Jurkat, Clone E6-1 (cell line): ENCODE data around the gene DDIT3.
"Not testable (repeated sequence)": the region's sequence is repeated elsewhere in the genome, so short reads cannot be mapped to it uniquely, and the experiment has no call there.

Experiments used
- DNase-seq: peaks from one replicate; pipeline ENCODE4 v3.0.0-alpha.2; 2011; ENCODE audit warnings: low read depth, low spot score
- H3K4me3 ChIP-seq: 2 replicates; pipeline ENCODE4 v1.5.1; 2011; ENCODE audit warnings: mild to moderate bottlenecking, low read length, control low read depth, moderate library complexity

DDIT3 gene

DNA sequence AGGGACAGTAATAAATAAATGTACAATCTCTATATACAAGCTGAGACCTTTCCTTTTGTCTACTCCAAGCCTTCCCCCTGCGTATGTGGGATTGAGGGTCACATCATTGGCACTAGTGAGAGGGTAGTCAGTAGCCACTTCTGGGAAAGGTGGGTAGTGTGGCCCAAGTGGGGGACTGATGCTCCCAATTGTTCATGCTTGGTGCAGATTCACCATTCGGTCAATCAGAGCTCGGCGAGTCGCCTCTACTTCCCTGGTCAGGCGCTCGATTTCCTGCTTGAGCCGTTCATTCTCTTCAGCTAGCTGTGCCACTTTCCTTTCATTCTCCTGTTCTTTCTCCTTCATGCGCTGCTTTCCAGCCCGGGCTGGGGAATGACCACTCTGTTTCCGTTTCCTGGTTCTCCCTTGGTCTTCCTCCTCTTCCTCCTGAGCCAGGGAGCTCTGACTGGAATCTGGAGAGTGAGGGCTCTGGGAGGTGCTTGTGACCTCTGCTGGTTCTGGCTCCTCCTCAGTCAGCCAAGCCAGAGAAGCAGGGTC lies 3.6 kb downstream of the DDIT3 start:
- no peak for DNase-seq
- H3K4me3 ChIP-seq = no peak overlapping the region

DNA sequence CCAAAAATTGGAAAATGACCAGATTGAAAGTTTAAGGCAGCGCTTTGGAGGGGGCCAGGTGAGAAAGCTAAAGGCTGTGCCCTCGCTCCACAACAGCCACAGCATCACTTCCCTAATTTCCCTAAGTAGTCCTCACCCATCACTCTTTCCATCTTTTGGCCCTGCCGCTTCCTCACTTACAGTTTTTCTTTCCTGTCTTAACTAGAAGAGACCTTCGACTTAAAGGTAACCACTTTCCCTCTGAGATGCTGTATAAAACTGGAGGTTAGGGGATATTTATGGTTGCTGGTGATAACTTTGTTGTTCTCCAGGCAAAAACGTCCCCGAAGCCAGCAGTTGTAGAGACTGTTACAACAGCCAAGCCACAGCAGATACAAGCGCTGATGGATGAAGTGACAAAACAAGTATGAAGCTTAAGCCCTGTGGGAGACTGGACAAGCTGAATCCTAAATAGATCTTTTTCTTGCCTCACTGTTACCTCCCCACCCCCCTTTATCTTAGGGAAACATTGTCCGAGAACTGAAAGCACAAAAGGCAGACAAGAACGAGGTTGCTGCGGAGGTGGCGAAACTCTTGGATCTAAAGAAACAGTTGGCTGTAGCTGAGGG lies 4.3 kb downstream of the DDIT3 start:
- DNase-seq = no peak

DNA sequence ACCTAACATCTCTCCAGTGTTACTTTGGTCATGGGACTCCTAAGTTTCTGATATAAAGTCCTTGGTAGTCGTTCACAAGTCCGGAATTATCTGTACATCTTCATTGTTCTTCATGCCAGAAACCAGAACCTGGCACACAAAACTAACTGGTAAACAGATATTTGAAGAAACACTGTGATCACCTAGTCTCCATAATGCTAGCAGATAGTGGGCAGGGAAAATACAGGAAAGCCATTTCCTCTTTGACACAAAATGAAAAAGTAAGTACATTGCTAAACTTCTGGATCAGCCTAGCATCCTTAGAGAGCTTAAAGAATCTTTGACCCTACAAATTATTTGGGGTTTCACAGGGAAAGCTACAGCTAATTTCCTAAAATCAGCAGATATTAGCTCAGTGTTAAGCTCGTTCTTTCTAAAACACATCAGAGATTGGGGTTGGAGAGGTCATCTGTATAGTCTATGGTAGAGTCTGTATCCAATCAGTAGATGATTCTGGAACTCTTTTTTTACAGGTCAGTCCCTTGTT lies 4.8 kb downstream of the DDIT3 start:
- no peak for DNase-seq
- H3K4me3 ChIP-seq = no peak overlapping the region

More for the DNA sequence above, 4.3 kb downstream of the DDIT3 start:
- no peak overlapping the region for H3K4me3 ChIP-seq

DNA sequence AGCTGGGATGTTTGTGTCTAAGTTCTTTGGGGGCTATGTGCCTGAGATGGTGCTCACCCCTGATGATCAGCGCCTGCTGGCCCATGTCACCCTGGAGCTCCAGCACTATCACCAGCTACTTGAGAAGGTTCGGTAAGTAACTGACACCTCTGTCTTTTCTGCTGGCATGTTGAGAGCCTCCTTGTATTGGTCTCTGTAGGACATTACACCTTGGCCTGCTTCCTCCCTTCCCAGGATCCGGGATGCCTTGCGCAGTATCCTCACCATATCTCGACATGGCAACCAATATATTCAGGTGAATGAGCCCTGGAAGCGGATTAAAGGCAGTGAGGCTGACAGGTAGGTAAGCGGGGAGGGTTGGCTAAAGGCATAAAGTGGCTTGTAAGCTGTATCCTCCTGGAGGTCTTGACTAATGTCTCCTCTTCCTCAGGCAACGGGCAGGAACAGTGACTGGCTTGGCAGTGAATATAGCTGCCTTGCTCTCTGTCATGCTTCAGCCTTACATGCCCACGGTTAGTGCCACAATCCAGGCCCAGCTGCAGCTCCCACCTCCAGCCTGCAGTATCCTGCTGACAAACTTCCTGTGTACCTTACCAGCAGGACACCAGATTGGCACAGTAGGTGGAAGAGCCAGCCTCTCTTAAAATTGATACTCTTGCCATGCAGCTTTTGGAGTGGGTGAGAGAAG lies 5.5 kb downstream of the DDIT3 start:
- DNase-seq = no peak
- no peak overlapping the region for H3K4me3 ChIP-seq

DNA sequence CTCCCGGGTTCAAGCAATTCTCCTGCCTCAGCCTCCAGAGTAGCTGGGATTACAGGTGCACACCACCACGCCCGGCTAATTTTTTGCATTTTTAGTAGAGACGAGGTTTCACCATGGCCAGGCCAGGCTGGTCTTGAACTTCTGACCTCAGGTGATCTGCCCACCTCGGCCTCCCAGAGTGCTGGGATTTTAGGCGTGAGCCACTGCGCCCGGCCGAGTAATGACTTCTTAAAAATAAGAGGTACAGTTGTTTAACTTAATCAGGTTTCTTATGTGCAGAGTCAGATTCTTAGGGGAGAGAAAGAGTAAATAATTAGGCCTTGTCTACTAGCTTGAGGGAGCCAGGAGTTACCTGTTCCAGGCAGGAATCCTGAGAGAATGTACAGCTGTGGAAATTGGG lies 6.1 kb downstream of the DDIT3 start:
- not testable (repeated sequence) for H3K4me3 ChIP-seq, DNase-seq

DNA sequence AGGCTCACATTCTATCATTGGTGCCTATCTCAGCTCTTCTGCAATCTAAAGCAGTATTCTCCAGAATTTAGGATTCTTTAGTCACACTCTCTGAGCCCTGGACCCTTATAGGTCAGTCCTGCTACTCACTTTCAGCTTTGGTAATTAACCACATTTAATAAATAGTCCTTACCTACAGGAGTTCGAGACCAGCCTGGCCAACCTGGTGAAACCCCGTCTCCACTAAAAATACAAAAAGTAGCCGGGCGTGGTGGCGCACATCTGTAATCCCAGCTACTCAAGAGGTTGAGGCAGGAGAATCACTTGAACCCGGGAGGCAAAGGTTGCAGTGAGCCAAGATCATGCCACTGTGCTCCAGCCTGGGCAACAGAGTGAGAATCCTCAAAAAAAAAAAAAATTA lies 6.6 kb downstream of the DDIT3 start:
- H3K4me3 ChIP-seq, DNase-seq: not testable (repeated sequence)

DNA sequence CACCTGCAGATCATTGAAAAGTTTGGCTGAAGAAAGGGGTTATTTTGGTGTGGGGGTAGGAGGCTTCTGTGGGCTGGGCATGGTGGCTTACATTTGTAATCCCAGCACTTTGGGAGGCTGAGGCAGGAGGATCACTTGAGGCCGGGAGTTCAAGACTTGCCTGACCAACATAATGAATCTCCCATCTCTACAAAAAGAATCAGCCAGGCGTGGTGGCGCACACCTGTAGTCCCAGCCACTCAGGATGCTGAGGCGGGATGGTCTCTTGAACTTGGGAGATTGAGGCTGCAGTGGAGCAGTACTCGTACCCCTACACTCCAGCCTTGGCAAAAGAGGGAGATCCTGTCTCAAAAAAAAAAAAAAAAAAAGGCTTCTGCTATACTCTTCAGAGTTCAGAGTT lies 7.0 kb downstream of the DDIT3 start:
- DNase-seq = no peak
- H3K4me3 ChIP-seq = no peak overlapping the region

DNA sequence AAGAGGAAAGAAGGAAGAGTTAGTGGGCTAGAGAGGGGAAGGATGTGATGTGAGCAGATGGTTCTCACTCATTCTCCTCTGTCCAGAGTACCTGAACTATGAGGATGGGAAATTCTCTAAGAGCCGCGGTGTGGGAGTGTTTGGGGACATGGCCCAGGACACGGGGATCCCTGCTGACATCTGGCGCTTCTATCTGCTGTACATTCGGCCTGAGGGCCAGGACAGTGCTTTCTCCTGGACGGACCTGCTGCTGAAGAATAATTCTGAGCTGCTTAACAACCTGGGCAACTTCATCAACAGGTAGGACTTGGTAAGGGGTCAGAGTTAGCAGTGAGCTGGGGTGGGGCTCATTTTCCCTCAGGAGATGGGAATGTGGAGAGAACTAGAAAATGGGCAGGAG lies 7.6 kb downstream of the DDIT3 start:
- no peak for DNase-seq
- H3K4me3 ChIP-seq = no peak overlapping the region

DNA sequence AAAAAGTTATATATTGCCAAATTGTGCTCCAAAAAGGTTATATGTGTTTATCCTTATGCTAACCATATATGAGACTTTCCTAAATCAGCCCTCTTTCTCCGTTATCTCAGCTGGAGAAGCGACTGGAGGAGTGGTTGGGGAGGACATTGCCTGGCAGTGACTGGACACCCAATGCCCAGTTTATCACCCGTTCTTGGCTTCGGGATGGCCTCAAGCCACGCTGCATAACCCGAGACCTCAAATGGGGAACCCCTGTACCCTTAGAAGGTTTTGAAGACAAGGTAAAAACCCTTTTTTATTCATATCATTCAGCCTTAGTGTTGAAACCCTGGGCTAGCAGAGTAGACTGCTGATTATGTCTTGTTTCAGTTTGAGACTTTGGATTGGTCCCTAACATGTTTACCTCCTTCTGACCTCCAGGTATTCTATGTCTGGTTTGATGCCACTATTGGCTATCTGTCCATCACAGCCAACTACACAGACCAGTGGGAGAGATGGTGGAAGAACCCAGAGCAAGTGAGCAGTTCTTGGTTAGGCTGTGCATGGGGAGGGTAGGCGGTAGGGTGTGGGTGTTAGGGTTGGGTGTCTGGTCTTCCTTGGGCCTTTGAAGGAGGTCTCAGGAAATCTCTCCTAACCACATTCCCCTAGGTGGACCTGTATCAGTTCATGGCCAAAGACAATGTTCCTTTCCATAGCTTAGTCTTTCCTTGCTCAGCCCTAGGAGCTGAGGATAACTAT lies 8.6 kb downstream of the DDIT3 start:
- no peak overlapping the region for H3K4me3 ChIP-seq
- DNase-seq = no peak

DNA sequence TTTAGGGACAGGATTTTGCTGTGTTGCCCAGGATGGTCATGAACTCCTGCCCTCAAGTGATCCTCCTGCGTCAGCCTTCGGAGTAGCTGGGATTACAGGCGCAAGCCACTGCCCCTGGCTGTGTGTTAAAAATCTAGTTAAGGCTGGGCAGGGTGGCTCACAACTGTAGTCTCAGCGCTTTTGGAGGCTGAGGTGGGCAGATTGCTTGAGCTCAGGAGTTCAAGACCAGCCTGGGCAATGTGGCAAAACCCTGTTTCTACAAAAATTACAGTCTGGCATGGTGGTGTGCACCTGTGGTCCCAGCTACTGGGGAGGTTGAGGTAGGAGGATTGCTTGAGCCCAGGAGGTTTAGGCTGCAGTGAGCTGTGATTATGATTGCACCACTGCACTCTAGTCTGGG lies 9.2 kb downstream of the DDIT3 start:
- no peak for DNase-seq
- H3K4me3 ChIP-seq = no peak overlapping the region

DNA sequence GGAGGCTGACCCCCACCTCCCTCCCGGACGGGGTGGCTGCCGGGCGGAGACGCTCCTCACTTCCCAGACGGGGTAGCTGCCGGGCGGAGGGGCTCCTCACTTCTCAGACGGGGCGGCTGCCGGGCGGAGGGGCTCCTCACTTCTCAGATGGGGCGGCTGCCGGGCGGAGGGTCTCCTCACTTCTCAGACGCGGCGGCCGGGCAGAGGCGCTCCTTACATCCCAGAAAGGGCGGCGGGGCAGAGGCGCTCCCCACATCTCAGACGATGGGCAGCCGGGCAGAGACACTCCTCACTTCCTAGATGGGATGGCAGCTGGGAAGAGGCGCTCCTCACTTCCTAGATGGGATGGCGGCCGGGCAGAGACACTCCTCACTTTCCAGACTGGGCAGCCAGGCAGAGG lies 12.5 kb downstream of the DDIT3 start:
- H3K4me3 ChIP-seq, DNase-seq: not testable (repeated sequence)

DNA sequence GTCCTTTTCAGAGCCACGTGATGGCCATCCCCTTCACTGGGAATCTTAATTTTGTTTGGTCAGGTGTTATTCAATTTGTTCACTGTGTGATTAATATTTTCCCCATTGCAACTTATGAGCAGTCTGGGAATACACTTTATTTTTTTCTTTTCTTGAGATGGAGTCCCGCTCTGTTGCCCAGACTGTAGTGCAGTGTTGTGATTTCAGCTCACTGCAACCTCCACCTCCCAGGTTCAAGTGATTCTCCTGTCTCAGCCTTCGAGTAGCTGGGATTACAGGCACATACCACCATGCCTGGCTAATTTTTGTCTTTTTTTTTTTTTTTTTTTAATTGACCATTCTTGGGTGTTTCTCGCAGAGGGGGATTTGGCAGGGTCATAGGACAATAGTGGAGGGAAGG lies 13.8 kb downstream of the DDIT3 start:
- not testable (repeated sequence) for H3K4me3 ChIP-seq, DNase-seq

DNA sequence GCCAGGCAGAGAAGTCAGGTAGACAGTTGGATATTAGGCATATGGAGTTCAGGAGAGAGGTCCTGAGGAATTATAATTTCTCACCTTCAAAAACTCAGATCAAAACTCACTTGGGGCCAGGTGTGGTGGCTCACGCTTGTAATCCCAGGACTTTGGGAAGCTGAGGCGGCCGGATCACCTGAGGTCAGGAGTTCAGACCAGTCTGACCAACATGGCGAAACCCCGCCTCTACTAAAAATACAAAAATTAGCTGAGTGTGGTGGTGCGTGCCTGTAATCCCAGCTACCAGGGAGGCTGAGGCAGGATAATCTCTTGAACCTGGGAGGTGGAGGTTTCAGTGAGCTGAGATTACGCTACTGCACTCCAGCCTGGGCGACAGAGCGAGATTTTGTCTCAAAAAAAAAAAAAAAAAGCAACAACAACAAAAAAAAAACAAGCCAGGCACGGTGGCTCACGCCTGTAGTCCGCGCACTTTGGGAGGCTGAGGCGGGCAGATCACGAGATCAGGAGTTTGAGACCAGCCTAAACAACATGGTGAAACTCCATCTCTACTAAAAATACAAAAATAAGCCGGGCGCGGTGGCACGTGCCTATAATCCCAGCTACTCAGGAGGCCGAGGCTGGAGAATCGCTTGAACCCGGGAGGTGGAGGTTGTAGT lies 17.9 kb downstream of the DDIT3 start:
- DNase-seq, H3K4me3 ChIP-seq: not testable (repeated sequence)

DNA sequence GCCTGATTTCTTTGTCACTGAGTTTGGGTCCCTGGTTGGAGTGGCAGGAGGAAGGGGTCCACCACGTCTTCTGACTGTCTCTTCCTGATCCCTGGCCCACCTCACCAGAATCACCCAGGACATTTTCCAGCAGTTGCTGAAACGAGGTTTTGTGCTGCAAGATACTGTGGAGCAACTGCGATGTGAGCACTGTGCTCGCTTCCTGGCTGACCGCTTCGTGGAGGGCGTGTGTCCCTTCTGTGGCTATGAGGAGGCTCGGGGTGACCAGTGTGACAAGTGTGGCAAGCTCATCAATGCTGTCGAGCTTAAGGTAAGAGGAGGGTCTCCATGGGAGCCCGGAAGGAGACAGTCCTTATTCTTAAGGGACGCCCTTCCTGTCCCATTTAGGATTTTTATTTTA lies 20.1 kb downstream of the DDIT3 start:
- DNase-seq = no peak
- H3K4me3 ChIP-seq = no peak overlapping the region

DNA sequence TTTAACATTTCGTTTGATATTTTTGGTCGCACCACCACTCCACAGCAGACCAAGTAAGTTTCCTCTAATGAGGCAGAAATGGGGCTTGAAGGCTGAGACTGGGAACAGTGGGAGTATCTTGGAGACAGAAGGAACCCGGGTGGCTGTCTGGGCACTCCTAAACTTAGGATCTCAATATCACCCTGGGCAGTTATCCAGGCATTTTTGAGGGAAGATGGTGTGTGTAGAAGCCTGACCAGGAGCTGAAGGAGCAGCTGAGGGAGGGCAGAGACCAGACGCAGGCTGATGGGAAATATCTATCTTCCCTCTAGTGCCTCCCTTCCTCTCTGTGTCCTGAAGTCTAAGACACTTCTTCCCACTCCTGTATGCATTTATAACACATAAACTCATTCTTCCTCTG lies 21.7 kb downstream of the DDIT3 start:
- DNase-seq = no peak
- no peak overlapping the region for H3K4me3 ChIP-seq

DNA sequence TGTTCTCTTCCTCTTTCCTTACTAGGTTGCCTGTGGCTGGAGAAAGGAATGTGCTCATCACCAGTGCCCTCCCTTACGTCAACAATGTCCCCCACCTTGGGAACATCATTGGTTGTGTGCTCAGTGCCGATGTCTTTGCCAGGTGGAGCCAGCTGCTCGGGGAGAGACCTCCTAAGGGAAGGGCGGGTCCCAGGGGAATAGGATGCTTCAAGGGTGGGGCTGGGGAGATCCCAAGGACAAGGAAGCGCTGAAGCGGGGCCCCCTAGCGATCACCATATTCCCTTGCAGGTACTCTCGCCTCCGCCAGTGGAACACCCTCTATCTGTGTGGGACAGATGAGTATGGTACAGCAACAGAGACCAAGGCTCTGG lies 22.2 kb downstream of the DDIT3 start:
- DNase-seq = no peak
- no peak overlapping the region for H3K4me3 ChIP-seq

DNA sequence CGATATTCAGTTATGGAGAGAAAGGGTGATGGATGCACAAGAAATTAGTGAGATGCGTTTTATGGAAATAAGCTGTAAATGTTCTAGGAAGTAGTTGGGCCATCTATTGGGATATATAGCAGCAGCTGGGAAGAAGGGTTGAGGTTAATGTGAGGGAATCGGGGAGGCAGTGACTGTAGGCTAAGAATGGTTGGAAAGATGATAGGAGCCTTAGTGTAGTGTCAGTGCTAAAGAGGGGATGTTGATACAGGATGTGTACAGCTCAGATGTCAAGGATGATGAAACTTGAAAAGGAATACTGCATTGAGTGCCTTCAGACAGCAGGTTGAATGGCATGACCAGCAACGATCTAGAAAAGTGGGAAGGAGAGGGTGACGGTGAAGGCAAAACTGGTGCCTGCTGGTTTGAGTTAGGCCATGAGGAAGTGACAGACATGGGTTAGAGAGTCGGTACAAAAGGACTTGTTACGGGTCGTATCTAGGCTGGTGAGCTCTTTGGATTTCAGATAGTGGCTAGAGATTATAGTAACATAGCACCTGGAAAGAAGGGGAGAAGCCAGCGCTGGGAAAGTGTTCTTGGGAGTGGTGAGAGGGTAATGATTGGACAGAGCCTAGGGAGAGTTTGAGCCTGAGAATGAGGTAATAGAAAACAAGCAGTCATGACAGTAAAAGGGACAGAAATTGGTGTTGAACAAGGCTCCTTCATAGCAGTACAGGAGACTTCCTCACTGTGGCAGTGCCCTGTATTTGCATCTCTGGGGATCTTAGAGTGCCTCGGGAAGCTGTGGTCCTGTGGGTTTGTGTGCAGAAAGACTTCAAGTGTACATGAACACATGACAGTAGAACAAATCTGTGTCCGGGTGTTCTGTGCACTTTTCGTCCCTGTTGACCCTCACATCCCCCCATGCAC lies 22.8 kb downstream of the DDIT3 start:
- no peak overlapping the region for H3K4me3 ChIP-seq

DNA sequence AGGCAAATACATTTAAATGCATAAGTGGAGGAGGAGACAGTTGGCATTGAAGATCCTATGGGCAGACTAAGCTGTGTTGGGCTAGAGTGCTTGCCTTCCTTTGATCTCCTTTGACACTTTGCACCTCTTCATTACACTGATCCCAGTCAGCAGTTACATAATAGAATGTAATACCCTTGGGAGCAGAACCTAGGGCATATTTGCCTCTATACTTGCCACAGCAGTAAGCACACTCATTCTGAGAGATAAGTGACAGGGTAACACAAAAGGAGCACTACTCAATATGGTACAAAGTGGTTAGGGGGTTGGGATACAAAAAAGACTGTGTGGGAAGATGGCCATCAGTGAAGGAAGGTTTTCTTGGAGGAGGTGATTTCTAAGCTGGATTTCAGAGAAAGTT lies 23.5 kb downstream of the DDIT3 start:
- DNase-seq = no peak
- no peak overlapping the region for H3K4me3 ChIP-seq

More for the DNA sequence above, 22.8 kb downstream of the DDIT3 start:
- no peak for DNase-seq
